K562 (cell line): ENCODE data around the gene CRKL. TPM values are rescaled to one million over a fixed set of nuclear protein-coding genes. Genes with fewer than 3 reads are reported as not detected.
A peak's percentile ranks its signal among the peaks of the same experiment; 100 is the strongest.

Experiments
- ATAC-seq: fragments of 200-7000 bp; cut with Tn5 transposase; 3 replicates; pipeline ENCODE4 v1.9.1; 2020; ENCODE audit warnings: moderate library complexity
- BruUV-seq: library from RNA; stranded (reverse); fragments of 400-500 nt; replicated peaks from 2 replicates; lab custom pipeline; 2021; lab: Mats Ljungman, UMichigan
- CTCF ChIA-PET: fragments of 300-600 bp; formaldehyde crosslinking; extraction: SDS; loops from one replicate; lab custom pipeline; 2021; ENCODE audit warnings: low intra/inter-chr PET ratio; lab: Yijun Ruan, JAX
- POLR2A ChIA-PET: fragments of 300-600, 350-650 bp; sonication (Branson Sonifier 250); formaldehyde crosslinking; extraction: SDS; loops from one replicate; lab custom pipeline; 2021; ENCODE audit warnings: antibody characterized with exemption, inconsistent platforms; lab: Yijun Ruan, JAX
- DNase-seq, 4 experiments: peaks; one replicate each; pipeline versions ENCODE4 v3.0.0 to v3.0.0-alpha.2; 2011 to 2018; ENCODE audit warnings: low spot score in 3 of 4, mixed read lengths in 3 of 4; ENCODE audit errors: extremely low read depth in 1 of 4
- FAIRE-seq: peaks from 2 replicates; lab custom pipeline; 2011; peaks lifted over from hg19 to GRCh38; lab: Jason Lieb, UNC
- H2AFZ ChIP-seq: 2 replicates; pipeline ENCODE4 v1.6.0; 2011; ENCODE audit warnings: low read depth, low read length, control low read depth, inconsistent platforms
- H3K27ac ChIP-seq: fragments of 200-600 bp; 3 replicates; pipeline ENCODE4 v1.8.0; 2011; ENCODE audit warnings: low read depth, mild to moderate bottlenecking, control low read depth, inconsistent platforms, low read length, moderate library complexity, mixed read lengths; ENCODE audit errors: extremely low read depth
- H3K27me3 ChIP-seq, 2 experiments: fragments of 300-600 bp in 1 of 2; 2 replicates in 1 of 2; 3 replicates in 1 of 2; pipeline versions ENCODE4 v1.6.0 to v1.8.0; 2011; ENCODE audit warnings: inconsistent platforms in 2 of 2, low read length in 2 of 2, mild to moderate bottlenecking in 1 of 2, mixed read lengths in 1 of 2, moderate library complexity in 1 of 2; ENCODE audit not compliant: control insufficient read depth in 2 of 2, insufficient read depth in 2 of 2
- H3K36me3 ChIP-seq: fragments of 300-600 bp; 3 replicates; pipeline ENCODE4 v1.8.0; 2011; ENCODE audit warnings: mild to moderate bottlenecking, low read length, inconsistent platforms; ENCODE audit not compliant: control insufficient read depth, insufficient read depth
- H3K4me1 ChIP-seq, 2 experiments: fragments of 200-600 bp in 1 of 2; replicated peaks in 1 of 2; 2 replicates in 1 of 2; 3 replicates in 1 of 2; pipeline versions ENCODE4 v1.5.1 to v1.8.0; 2011; ENCODE audit warnings: inconsistent platforms in 2 of 2, low read length in 2 of 2, mild to moderate bottlenecking in 1 of 2, mixed read lengths in 1 of 2, moderate library complexity in 1 of 2; ENCODE audit not compliant: control insufficient read depth in 2 of 2, insufficient read depth in 2 of 2
- H3K4me2 ChIP-seq: 2 replicates; pipeline ENCODE4 v1.6.1; 2011; ENCODE audit warnings: low read length, control low read depth, inconsistent platforms, mixed read lengths; ENCODE audit not compliant: insufficient read depth
- H3K4me3 ChIP-seq: fragments of 200-600 bp; sonication (generic), shearing (Covaris generic); 2 replicates; pipeline ENCODE4 v1.5.1; 2016; ENCODE audit warnings: control low read depth, inconsistent platforms
- H3K79me2 ChIP-seq: fragments of 200-600 bp; 3 replicates; pipeline ENCODE4 v1.8.0; 2011; ENCODE audit warnings: low read length, inconsistent platforms; ENCODE audit not compliant: control insufficient read depth, insufficient read depth
- H3K9ac ChIP-seq, 2 experiments: 2 replicates each; pipeline versions ENCODE4 v1.6.0 to v1.6.1; 2011; ENCODE audit warnings: low read depth in 2 of 2, low read length in 2 of 2, control low read depth in 1 of 2, inconsistent platforms in 1 of 2, mild to moderate bottlenecking in 1 of 2, mixed read lengths in 1 of 2; ENCODE audit not compliant: insufficient read depth in 1 of 2
- H3K9me1 ChIP-seq: one replicate; pipeline ENCODE4 v1.6.0; 2011; ENCODE audit warnings: inconsistent platforms, mild to moderate bottlenecking, low read length, moderate library complexity; ENCODE audit not compliant: control insufficient read depth, insufficient read depth
- H3K9me3 ChIP-seq: replicated peaks from 2 replicates; pipeline ENCODE4 v1.5.1; 2011; ENCODE audit warnings: low read depth, low read length, inconsistent platforms; ENCODE audit not compliant: control insufficient read depth, insufficient read depth
- H4K20me1 ChIP-seq: replicated peaks from 2 replicates; pipeline ENCODE4 v1.6.1; 2011; ENCODE audit warnings: low read length, inconsistent platforms, mixed read lengths; ENCODE audit not compliant: control insufficient read depth, insufficient read depth
- ETV5 ChIP-seq: sonication (generic); formaldehyde crosslinking; IDR thresholded peaks from 2 replicates; pipeline ENCODE4 v1.4.0; 2020; ENCODE audit warnings: low read depth, mild to moderate bottlenecking, missing genetic modification reagents
- FOXM1 ChIP-seq, 2 experiments: fragments of 450-650 bp in 1 of 2; sonication (generic) in 1 of 2; formaldehyde crosslinking in 1 of 2; IDR thresholded peaks; 2 replicates each; pipeline versions ENCODE4 v1.6.1 to v1.9.0; 2017 to 2022; ENCODE audit warnings: low read depth in 2 of 2, mild to moderate bottlenecking in 2 of 2, missing genetic modification reagents in 1 of 2, moderate library complexity in 1 of 2
- MAZ ChIP-seq, 2 experiments: fragments of 450-650 bp in 1 of 2; sonication (generic) in 1 of 2; formaldehyde crosslinking; IDR thresholded peaks in 1 of 2; conservative IDR thresholded peaks in 1 of 2; 2 replicates each; pipeline versions ENCODE4 v1.4.0 to v1.5.0; 2020; ENCODE audit warnings: mild to moderate bottlenecking in 1 of 2, missing genetic modification reagents in 1 of 2
- NFIX ChIP-seq: fragments of 250-450 bp; sonication (Bioruptor Pico); IDR thresholded peaks from 2 replicates; pipeline ENCODE4 v1.4.0; 2020; ENCODE audit warnings: low read depth, mild to moderate bottlenecking, moderate library complexity
- RBBP5 ChIP-seq: fragments of 200-600 bp; sonication (generic); IDR thresholded peaks from 2 replicates; pipeline ENCODE4 v1.6.1; 2012; ENCODE audit warnings: borderline replicate concordance, mild to moderate bottlenecking, low read length, control low read depth, inconsistent platforms; ENCODE audit not compliant: insufficient read depth, poor library complexity, severe bottlenecking
- RFX7 ChIP-seq: fragments of 250-450 bp; sonication (Bioruptor Pico); IDR thresholded peaks from 2 replicates; pipeline ENCODE4 v1.5.1; 2021; ENCODE audit warnings: mild to moderate bottlenecking
- SOX6 ChIP-seq: fragments of 450-650 bp; IDR thresholded peaks from 2 replicates; pipeline ENCODE4 v1.6.1; 2014; ENCODE audit warnings: mild to moderate bottlenecking
- TCF3 ChIP-seq: sonication (generic); formaldehyde crosslinking; IDR thresholded peaks from 2 replicates; pipeline ENCODE4 v1.4.0; 2020; ENCODE audit warnings: mild to moderate bottlenecking, missing genetic modification reagents
- ZNF12 ChIP-seq: sonication (generic); formaldehyde crosslinking; IDR thresholded peaks from 2 replicates; pipeline ENCODE4 v1.4.0; 2020; ENCODE audit warnings: mild to moderate bottlenecking, missing genetic modification reagents
- ZNF253 ChIP-seq: fragments of 250-450 bp; sonication (Bioruptor Pico); conservative IDR thresholded peaks from 2 replicates; pipeline ENCODE4 v1.6.1; 2021; ENCODE audit warnings: mild to moderate bottlenecking
- WGBS: fragments of 100-300 bp; shearing (Covaris generic); methylation state at CpG from one replicate; pipeline ENCODE4 v1.1.6; 2016; ENCODE audit warnings: low coverage, mixed read lengths; ENCODE audit not compliant: insufficient coverage; ENCODE audit errors: missing lambda C conversion rate; 5-methylcytosine and 5-hydroxymethylcytosine counted together
- in situ Hi-C: fragments of 300-500 bp; cut with MboI; formaldehyde crosslinking; loops from 4 replicates; pipeline ENCODE4 v1.15.0; 2018; ENCODE audit warnings: inconsistent platforms, mixed read lengths
- intact Hi-C: fragments of 100-400 bp; cut with micrococcal nuclease; formaldehyde crosslinking; loops from 2 replicates; pipeline ENCODE4 v1.14.2; 2022
- polyA plus RNA-seq, 8 experiments: library from polyadenylated mRNA; depleted of rRNA in 4 of 8; stranded (reverse) in 5 of 8; unstranded in 3 of 8; fragments of >200 nt; fragmentation: Nextera tagmentation in 2 of 8; fragmentation: Illumina TruSeq in 1 of 8; extraction: Ambion mirVana in 2 of 8; extraction: Trizol in 1 of 8; gene quantifications; 2 replicates each; pipeline versions ENCODE4 v1.2.1 to v1.2.3, GENCODE V29; 2011 to 2014; ENCODE audit warnings: inconsistent platforms in 1 of 8, missing spikeins in 1 of 8
- total RNA-seq, 7 experiments: library from RNA; depleted of rRNA in 6 of 7; stranded (reverse); fragments of >200 nt in 6 of 7; fragmentation: Illumina TruSeq in 2 of 7; extraction: Trizol in 2 of 7; gene quantifications; 2 replicates each; pipeline versions ENCODE4 v1.2.1 to v1.2.3, GENCODE V29; 2011 to 2021; ENCODE audit warnings: low replicate concordance in 1 of 7

CRKL gene
- total and polyA plus RNA-seq, 9 of the 15 experiments (the other 6 are each of a cell fraction or from before 2014, with no cell fraction given), result 100 to 263 (median 124) TPM

- TF ChIP-seq MAZ (CRISPR knock-in tag; conservative IDR thresholded peaks at IDR 0.05 in 1 of 2, IDR thresholded peaks at IDR 0.05 in 1 of 2) (no peak), ZNF253 (CRISPR knock-in tag) (no peak), NFIX (no peak), RBBP5 (peak; percentile 14)
Measured at GRCh38 chr22:20875296-20875695, 41.9 kb upstream of the CRKL start (continued).

GRCh38 chr22:20877715-20878114 is 39.5 kb upstream of the CRKL start:
- H3K27me3 ChIP-seq, result no peaks in the 10 kb centered on the region

More at GRCh38 chr22:20877715-20878114, 39.5 kb upstream of the CRKL start:
- no peaks in the 10 kb centered on the region for H3K9me3 ChIP-seq
- H3K4me2 ChIP-seq, result no peak overlapping the region
- POLR2A ChIA-PET, result interaction anchor here (1.0 to 13.5 kb wide), 6 partner anchors 8 to 299 kb away, joined by 3 to 172 read pairs (median 6); partner anchors contain the start of genes PI4KA and SNAP29
- peaks cover 70% of the 10 kb centered on the region for H3K36me3 ChIP-seq
- ATAC-seq, result no peak
- CTCF ChIA-PET, result no interaction called here
- intact Hi-C loops (no loop called here), in situ Hi-C loops (no loop called here)
- H3K9ac ChIP-seq, result no peak overlapping the region
- no peaks in the 10 kb centered on the region for H3K9me1 ChIP-seq
- no peak overlapping the region for H2AFZ ChIP-seq
- TF ChIP-seq RFX7 (CRISPR knock-in tag) (0 out of 2 replicates have a peak, but pooled peaks have one; percentile 55), ZNF12 (CRISPR knock-in tag) (peak; percentile 71; the same call in 1 of the 2 replicates), SOX6 (no peak), ETV5 (CRISPR knock-in tag) (0 out of 2 replicates have a peak, but pooled peaks have one; percentile 29), TCF3 (CRISPR knock-in tag) (0 out of 2 replicates have a peak, but pooled peaks have one; percentile 13), FOXM1 (IDR thresholded peaks at IDR 0.05; ENCODE audit: low read depth) (no peak), FOXM1 (CRISPR knock-in tag; IDR thresholded peaks at IDR 0.05; ENCODE audit: low read depth) (no peak)
- no TSS peak for BruUV-seq
- no peaks in the 10 kb centered on the region for H4K20me1 ChIP-seq
- no peak overlapping the region for H3K27ac ChIP-seq
- H3K79me2 ChIP-seq, result no peaks in the 10 kb centered on the region
- H3K4me1 ChIP-seq, result peaks cover 3 to 14% of the 10 kb centered on the region in 2 experiments; a peak in 4 of 5 replicates
- DNase-seq, result no peak
- H3K4me3 ChIP-seq, result no peak overlapping the region
- WGBS, result 90% methylated on average over 3 of the region's 3 CpGs
- no peak for FAIRE-seq
